ENCODE results near the gene MACF1. TPM values are rescaled to one million over a fixed set of nuclear protein-coding genes. Genes with fewer than 3 reads are reported as not detected.
"Not testable (repeated sequence)": the region's sequence is repeated elsewhere in the genome, so short reads cannot be mapped to it uniquely, and the experiment has no call there.

The MACF1 gene
- total and polyA plus RNA-seq, 4 donors = 69.1 to 966 (median 233) TPM

GRCh38 chr1:39500862-39501389 lies 296.4 kb downstream of the MACF1 start:
- H3K27ac ChIP-seq (ENCODE audit: low read depth in 1 of 2, low read length in 1 of 2) = no peak overlapping the region
- no peak for TF ChIP-seq CTCF (IDR thresholded peaks at IDR 0.05; ENCODE audit: control extremely low read depth, extremely low read depth)
- no peak overlapping the region for H3K4me3 ChIP-seq
- H3K36me3 ChIP-seq (ENCODE audit: control insufficient read depth in 4 of 4, insufficient read depth in 4 of 4, low read length in 4 of 4) = no peaks in the 10 kb centered on the region
- ATAC-seq (ENCODE audit: insufficient read depth, low FRiP score) = no peak
- no peak for DNase-seq
- peaks cover 0 to 12% (median 5%) of the 10 kb centered on the region in 5 donors for H3K4me1 ChIP-seq (ENCODE audit: control insufficient read depth in 5 of 5, insufficient read depth in 5 of 5, low read length in 5 of 5)
- H3K27me3 ChIP-seq (ENCODE audit: control insufficient read depth in 3 of 3, insufficient read depth in 3 of 3, low read length in 2 of 3) = no peaks in the 10 kb centered on the region
- WGBS, 2 donors = 87 to 94% methylated on average over 4 of the region's 4 CpGs
- H3K9me3 ChIP-seq (ENCODE audit: control insufficient read depth in 4 of 4, insufficient read depth in 3 of 4, low read length in 3 of 4) = no peaks in the 10 kb centered on the region
- no peak overlapping the region for H3K9ac ChIP-seq (ENCODE audit: insufficient read depth in 1 of 2, low read length in 2 of 2)

DNA sequence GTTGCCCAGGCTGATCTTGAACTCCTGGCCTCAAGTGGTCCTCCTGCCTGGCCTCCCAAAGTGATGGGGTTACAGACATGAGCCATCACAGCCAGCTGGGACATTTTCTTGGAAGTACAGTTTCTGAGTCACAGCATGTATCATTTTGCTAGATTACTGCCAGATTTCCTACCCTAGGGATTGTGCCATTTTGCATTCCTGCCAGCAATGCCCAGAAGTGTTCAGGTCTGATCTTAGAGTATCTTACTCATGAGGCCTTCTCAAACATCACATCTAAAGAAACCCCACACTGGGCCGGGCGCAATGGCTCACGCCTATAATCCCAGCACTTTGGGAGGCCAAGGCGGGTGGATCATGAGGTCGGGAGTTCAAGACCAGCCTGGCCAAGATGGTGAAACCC lies 297.2 kb downstream of the MACF1 start:
- Histone ChIP-seq H3K36me3 (ENCODE audit: control insufficient read depth in 4 of 4, insufficient read depth in 4 of 4, low read length in 4 of 4) (no peaks in the 10 kb centered on the region), H3K9ac (ENCODE audit: insufficient read depth in 1 of 2, low read length in 2 of 2) (no peak overlapping the region), H3K4me1 (ENCODE audit: control insufficient read depth in 5 of 5, insufficient read depth in 5 of 5, low read length in 5 of 5) (peaks cover 0 to 12% (median 5%) of the 10 kb centered on the region in 5 donors), H3K4me3 (no peak overlapping the region), H3K27me3 (ENCODE audit: control insufficient read depth in 3 of 3, insufficient read depth in 3 of 3, low read length in 2 of 3) (no peaks in the 10 kb centered on the region), H3K27ac (ENCODE audit: low read depth in 1 of 2, low read length in 1 of 2) (no peak overlapping the region), H3K9me3 (ENCODE audit: control insufficient read depth in 4 of 4, insufficient read depth in 3 of 4, low read length in 3 of 4) (no peaks in the 10 kb centered on the region)
- no peak for DNase-seq
- TF ChIP-seq CTCF (IDR thresholded peaks at IDR 0.05; ENCODE audit: control extremely low read depth, extremely low read depth) = no peak
- no peak for ATAC-seq (ENCODE audit: insufficient read depth, low FRiP score)
- WGBS, 2 donors = 74 to 75% methylated on average over 5 of the region's 5 CpGs

DNA sequence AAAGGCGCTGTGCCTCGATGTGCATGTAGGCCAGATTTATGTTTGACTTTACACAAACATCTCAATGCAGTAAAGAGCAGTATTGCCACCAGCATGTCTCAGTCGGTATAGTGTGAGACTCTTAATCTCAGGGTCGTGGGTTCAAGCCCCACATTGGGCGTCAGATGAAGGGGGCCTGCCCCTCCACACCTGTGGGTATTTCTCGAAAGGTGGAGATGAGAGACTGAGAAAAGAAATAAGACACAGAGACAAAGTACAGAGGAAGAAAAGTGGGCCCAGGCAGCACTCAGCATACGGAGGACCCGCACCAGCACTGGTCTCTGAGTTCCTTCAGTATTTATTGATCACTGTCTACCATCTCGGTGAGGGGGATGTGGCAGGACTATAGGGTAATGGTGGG lies 299.9 kb downstream of the MACF1 start:
- not testable (repeated sequence) for H3K4me3 ChIP-seq; H3K27ac ChIP-seq (ENCODE audit: low read depth in 1 of 2, low read length in 1 of 2); H3K27me3 ChIP-seq (ENCODE audit: control insufficient read depth in 3 of 3, insufficient read depth in 3 of 3, low read length in 2 of 3); H3K9me3 ChIP-seq (ENCODE audit: control insufficient read depth in 4 of 4, insufficient read depth in 3 of 4, low read length in 3 of 4); DNase-seq; H3K36me3 ChIP-seq (ENCODE audit: control insufficient read depth in 4 of 4, insufficient read depth in 4 of 4, low read length in 4 of 4); H3K9ac ChIP-seq (ENCODE audit: insufficient read depth in 1 of 2, low read length in 2 of 2); ATAC-seq (ENCODE audit: insufficient read depth, low FRiP score)
- H3K4me1 ChIP-seq (ENCODE audit: control insufficient read depth in 5 of 5, insufficient read depth in 5 of 5, low read length in 5 of 5) = peaks cover 0 to 14% (median 5%) of the 10 kb centered on the region in 5 donors
- 83 to 84% methylated on average over 9 of the region's 9 CpGs for WGBS, 2 donors

GRCh38 chr1:39505289-39505688 lies 300.8 kb downstream of the MACF1 start:
- Histone ChIP-seq H3K9ac (ENCODE audit: insufficient read depth in 1 of 2, low read length in 2 of 2) (no peak overlapping the region), H3K4me1 (ENCODE audit: control insufficient read depth in 5 of 5, insufficient read depth in 5 of 5, low read length in 5 of 5) (peaks cover 0 to 8% (median 1%) of the 10 kb centered on the region in 5 donors), H3K27me3 (ENCODE audit: control insufficient read depth in 3 of 3, insufficient read depth in 3 of 3, low read length in 2 of 3) (no peaks in the 10 kb centered on the region), H3K4me3 (no peak overlapping the region), H3K27ac (ENCODE audit: low read depth in 1 of 2, low read length in 1 of 2) (no peak overlapping the region), H3K36me3 (ENCODE audit: control insufficient read depth in 4 of 4, insufficient read depth in 4 of 4, low read length in 4 of 4) (no peaks in the 10 kb centered on the region), H3K9me3 (ENCODE audit: control insufficient read depth in 4 of 4, insufficient read depth in 3 of 4, low read length in 3 of 4) (no peaks in the 10 kb centered on the region)
- DNase-seq = no peak
- no peak for ATAC-seq (ENCODE audit: insufficient read depth, low FRiP score)
- no peak for TF ChIP-seq CTCF (IDR thresholded peaks at IDR 0.05; ENCODE audit: control extremely low read depth, extremely low read depth)
